GM12865 (cell line): ENCODE measurements around the gene TARS2.

ENCODE experiments used
- DNase-seq: peaks from one replicate; pipeline ENCODE4 v3.0.0; 2010; ENCODE audit warnings: low read depth
- H3K4me3 ChIP-seq: 2 replicates; pipeline ENCODE4 v1.5.1; 2011; ENCODE audit warnings: mild to moderate bottlenecking, low read depth, low read length, control low read depth
- CTCF ChIP-seq: IDR thresholded peaks from 2 replicates; pipeline ENCODE4 v1.5.1; 2011; ENCODE audit warnings: low read length, control low read depth, low read depth, inconsistent platforms; ENCODE audit not compliant: insufficient read depth; ENCODE audit errors: missing control alignments

Gene TARS2

GRCh38 chr1:150521196-150521968 is 34.2 kb downstream of the TARS2 start:
- DNase-seq: no peak
- no peak for TF ChIP-seq CTCF

GRCh38 chr1:150525348-150525747 is 38.1 kb downstream of the TARS2 start:
- H3K4me3 ChIP-seq: no peak overlapping the region
- DNase-seq: no peak
- no peak for TF ChIP-seq CTCF

More at GRCh38 chr1:150521196-150521968, 34.2 kb downstream of the TARS2 start:
- no peak overlapping the region for H3K4me3 ChIP-seq

- DNase-seq: no peak
- H3K4me3 ChIP-seq: no peak overlapping the region
- no peak for TF ChIP-seq CTCF
Observed at GRCh38 chr1:150528196-150528595, 41.0 kb downstream of the TARS2 start.

- no peak overlapping the region for H3K4me3 ChIP-seq
- no peak for DNase-seq
- no peak for TF ChIP-seq CTCF
Observed at GRCh38 chr1:150529017-150529416, 41.8 kb downstream of the TARS2 start.

GRCh38 chr1:150530491-150531159 is 43.4 kb downstream of the TARS2 start:
- TF ChIP-seq CTCF: no peak
- DNase-seq: no peak
- H3K4me3 ChIP-seq: no peak overlapping the region

- H3K4me3 ChIP-seq: no peak overlapping the region
- TF ChIP-seq CTCF: no peak
- DNase-seq: no peak
Observed at GRCh38 chr1:150532860-150533259, 45.6 kb downstream of the TARS2 start.
